Bronchial epithelial cell (primary cell): ENCODE data around the gene CFAP74. TPM values are rescaled to one million over a fixed set of nuclear protein-coding genes. Genes with fewer than 3 reads are reported as not detected.
A peak's percentile ranks its signal among the peaks of the same experiment; 100 is the strongest.

Experiments
- DNase-seq: peaks from one replicate; pipeline ENCODE4 v3.0.0-alpha.2; 2010; ENCODE audit warnings: low read depth
- FAIRE-seq: peaks from 2 replicates; lab custom pipeline; 2011; peaks lifted over from hg19 to GRCh38; lab: Jason Lieb, UNC
- H3K27me3 ChIP-seq: 2 replicates; pipeline ENCODE4 v1.5.1; 2011; ENCODE audit warnings: low read length; ENCODE audit not compliant: control insufficient read depth, insufficient read depth
- H3K36me3 ChIP-seq: 2 replicates; pipeline ENCODE4 v1.5.1; 2011; ENCODE audit warnings: low read length; ENCODE audit not compliant: control insufficient read depth, insufficient read depth
- H3K4me3 ChIP-seq: 2 replicates; pipeline ENCODE4 v1.5.1; 2011; ENCODE audit warnings: mild to moderate bottlenecking, low read depth, low read length, control low read depth
- total RNA-seq: library from RNA; depleted of rRNA; stranded (reverse); fragments of >200 nt; gene quantifications from 2 replicates; pipeline ENCODE4 v1.2.1, GENCODE V29; 2014
- TF ChIP-seq, protein P1 (sequence below): IDR thresholded peaks from 2 replicates; pipeline ENCODE4 v1.5.1; 2011; ENCODE audit warnings: mild to moderate bottlenecking, moderate library complexity, low read length, control low read depth, inconsistent platforms; ENCODE audit not compliant: insufficient read depth, severe bottlenecking

Gene CFAP74
- total RNA-seq, 1 donor from 2014 or later = not detected

DNA sequence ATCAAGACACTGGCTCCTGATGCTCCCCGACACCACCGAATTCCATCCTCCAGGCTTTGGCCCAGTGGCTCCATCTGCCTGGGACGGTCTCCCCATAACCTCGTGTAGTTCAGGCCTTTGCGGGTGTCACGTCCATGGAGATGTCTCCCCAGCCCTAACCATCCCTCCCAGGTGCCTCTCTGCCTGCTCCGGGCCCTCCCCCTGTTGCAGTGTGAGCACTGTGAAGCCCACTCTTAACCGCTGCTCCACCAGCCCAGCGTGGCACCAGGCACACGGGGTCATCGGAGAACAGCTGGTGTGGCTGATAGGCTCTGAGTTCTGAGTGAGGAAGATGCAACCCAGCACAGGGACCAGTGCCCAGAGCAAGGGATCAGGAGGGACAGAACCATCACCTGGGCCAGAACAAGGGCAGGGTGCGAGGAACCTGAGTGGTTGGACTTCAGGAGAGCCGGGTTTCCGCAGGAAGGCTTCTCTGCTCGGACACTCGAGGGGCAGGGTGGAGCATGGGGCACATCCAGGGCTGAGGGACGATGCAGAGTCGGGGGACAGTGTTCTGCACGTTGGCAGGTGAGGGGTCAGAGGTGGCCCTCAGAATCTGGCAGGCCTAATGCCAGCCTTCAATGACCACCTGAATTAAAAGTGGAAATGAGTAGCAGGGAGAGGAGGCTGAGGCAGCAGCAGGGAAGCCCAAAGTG is 110.1 kb downstream of the CFAP74 start:
- FAIRE-seq = no peak
- Histone ChIP-seq H3K4me3 (no peak overlapping the region), H3K27me3 (peaks cover 2% of the 10 kb centered on the region), H3K36me3 (no peaks in the 10 kb centered on the region)
- no peak for DNase-seq
- TF ChIP-seq, protein P1, sequence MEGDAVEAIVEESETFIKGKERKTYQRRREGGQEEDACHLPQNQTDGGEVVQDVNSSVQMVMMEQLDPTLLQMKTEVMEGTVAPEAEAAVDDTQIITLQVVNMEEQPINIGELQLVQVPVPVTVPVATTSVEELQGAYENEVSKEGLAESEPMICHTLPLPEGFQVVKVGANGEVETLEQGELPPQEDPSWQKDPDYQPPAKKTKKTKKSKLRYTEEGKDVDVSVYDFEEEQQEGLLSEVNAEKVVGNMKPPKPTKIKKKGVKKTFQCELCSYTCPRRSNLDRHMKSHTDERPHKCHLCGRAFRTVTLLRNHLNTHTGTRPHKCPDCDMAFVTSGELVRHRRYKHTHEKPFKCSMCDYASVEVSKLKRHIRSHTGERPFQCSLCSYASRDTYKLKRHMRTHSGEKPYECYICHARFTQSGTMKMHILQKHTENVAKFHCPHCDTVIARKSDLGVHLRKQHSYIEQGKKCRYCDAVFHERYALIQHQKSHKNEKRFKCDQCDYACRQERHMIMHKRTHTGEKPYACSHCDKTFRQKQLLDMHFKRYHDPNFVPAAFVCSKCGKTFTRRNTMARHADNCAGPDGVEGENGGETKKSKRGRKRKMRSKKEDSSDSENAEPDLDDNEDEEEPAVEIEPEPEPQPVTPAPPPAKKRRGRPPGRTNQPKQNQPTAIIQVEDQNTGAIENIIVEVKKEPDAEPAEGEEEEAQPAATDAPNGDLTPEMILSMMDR = no peak

DNA sequence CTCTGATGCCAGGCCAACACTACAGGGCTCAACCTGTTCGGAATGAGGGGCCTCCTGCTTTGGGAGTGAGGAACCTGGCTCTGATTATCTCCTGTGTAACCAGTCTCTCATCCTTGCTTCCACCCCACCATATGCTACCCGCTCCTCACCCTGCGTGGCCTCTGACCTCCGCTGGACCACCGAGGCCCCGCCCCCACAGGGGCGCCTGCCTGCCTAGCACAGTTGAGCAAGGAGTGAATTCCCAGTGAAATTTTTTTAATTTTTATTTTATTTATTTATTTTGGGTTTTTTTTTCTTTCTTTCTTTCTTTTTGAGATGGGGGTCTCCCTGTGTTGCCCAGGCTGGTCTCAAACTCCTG is 110.8 kb downstream of the CFAP74 start:
- H3K4me3 ChIP-seq = no peak overlapping the region
- FAIRE-seq (no peak), DNase-seq (no peak)
- TF ChIP-seq, protein P1 = no peak
- H3K27me3 ChIP-seq = peaks cover 2% of the 10 kb centered on the region
- H3K36me3 ChIP-seq = peaks cover 2% of the 10 kb centered on the region

DNA sequence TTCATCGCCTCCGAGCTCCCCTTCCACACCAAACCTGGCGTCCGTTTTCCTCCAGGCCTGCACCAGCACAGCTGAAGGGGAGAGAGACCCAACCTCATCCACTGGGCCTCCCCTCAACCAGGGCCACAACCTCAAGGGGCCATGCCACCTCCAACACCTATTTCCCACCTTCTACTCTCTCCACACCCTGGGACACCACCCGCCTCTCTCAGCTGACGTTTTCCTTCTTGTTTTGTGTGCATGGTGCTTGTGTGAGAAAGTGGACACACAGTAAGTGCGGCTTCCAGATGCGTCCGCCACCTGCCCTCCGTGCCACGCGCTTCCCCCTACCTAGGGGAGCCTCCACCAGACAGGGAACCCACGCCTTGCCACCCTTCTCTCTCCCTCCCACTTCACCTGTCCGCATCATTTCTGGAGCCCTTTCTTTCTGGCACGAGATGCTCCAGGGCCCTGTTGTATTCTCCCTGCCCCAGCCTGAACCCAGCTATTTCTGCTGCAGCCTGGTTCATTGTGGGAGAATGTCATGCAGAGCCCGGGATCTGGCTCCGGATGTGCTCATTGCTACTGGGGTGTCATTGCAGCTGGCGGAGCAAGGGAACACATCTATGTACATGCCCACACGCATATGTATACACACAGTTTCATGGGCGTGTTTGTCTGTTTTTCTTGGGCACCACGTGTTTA is 111.4 kb downstream of the CFAP74 start:
- FAIRE-seq = peak; percentile 97
- DNase-seq = peak; percentile 73

DNA sequence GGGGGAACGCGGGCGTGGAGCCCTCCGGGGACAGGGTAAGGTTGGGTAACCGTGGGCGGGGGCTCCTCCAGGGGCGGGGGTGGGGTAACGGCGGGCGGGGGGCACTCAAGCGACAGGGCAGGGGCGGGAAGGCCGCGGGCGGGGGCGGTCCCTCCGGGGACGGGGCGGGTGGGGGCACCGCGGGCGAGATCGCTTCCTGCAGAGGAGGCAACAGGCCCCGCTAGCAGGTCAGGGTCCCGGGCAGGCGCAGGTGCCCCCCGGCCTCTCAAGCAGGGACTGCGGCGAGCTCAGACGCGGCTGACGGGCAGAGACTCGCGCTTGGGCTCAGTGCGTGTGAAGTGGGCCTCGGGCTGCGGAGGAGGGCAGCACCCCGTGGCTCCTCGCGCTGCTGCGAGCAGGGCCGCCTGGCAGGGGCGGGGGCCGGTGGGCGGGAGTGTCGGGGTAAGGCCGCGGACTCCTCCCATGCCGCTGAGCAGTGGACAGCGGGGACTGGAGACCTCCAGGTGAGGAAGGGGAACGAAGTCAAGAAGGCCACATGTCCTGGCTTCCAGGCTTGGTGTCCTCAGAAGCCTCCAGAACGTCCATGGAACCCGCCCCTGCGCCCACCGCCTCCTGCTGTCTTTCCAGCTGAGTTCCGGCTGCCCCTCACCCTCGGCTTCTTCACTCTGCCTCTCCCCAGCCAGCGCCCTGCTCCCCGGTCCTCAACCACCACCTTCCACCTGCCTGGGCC is 112.1 kb downstream of the CFAP74 start:
- DNase-seq (no peak), FAIRE-seq (no peak)
- peaks cover 2% of the 10 kb centered on the region for H3K27me3 ChIP-seq
- peaks cover 2% of the 10 kb centered on the region for H3K36me3 ChIP-seq
- H3K4me3 ChIP-seq = peak overlapping the region; percentile 86
- TF ChIP-seq, protein P1 = no peak

More for the DNA sequence above, 111.4 kb downstream of the CFAP74 start:
- TF ChIP-seq, protein P1 = no peak
- peak overlapping the region; percentile 86 for H3K4me3 ChIP-seq
- peaks cover 2% of the 10 kb centered on the region for H3K36me3 ChIP-seq
- H3K27me3 ChIP-seq = peaks cover 2% of the 10 kb centered on the region

DNA sequence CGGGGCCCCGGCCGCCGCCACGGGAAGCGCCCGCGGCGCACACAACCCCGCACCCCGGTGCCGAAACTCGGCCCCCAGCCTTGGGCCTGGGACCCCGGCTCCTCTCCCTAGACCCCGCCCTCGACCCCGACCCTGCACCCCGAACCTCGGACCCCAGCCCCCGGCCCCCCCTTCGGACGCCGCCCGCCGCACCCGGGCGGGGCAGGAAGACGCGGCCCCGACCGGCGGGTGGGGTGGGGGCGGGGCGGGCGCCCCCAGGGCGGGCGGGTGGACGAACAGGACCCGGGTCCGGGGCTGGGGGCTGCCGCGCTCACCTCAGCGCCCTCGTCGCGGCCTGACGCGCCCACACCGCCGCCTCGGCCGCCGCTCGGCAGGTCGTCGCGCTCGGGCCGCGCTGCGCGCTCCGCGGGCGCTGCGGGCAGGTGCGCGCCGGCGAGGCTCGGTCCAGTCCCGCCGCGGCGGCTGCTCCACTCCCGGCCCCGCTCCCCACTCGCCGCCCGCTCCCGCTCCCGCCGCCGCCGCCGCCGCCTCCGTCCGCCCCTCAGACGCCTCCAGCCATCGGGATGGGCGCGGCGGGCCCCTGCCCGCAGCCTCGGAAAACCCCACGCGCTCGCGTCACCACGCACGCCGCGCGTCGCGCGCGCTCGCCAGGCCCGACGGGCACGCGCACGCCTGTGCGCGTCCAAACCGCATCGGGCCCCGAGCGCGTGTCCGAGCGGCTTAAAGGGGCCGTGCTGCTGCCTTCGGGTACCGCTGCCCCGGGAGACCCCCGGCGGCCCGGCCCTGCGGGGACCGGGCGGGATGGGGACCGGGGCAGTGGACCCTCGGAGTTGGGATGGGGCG is 112.9 kb downstream of the CFAP74 start, which contains the start of gene GNB1:
Gene GNB1 (minus strand): TSS at position 582 of the 843 bp plus-strand sequence. CDS start 65,634 bp downstream, outside the sequence.
- DNase-seq (peak; percentile 58), FAIRE-seq (no peak)
- TF ChIP-seq, protein P1 = no peak
- Histone ChIP-seq H3K36me3 (peaks cover 2% of the 10 kb centered on the region), H3K4me3 (peak within 1 kb of the TSS; percentile 86), H3K27me3 (no peaks in the 10 kb centered on the region)
